Neuron (in vitro differentiated cells): Measurements from ENCODE around the gene NPHP4.
A peak's percentile ranks its signal among the peaks of the same experiment; 100 is the strongest.
"Not testable (repeated sequence)": the region's sequence is repeated elsewhere in the genome, so short reads cannot be mapped to it uniquely, and the experiment has no call there.

Experiments
- H2AFZ ChIP-seq: one replicate; pipeline ENCODE4 v1.6.1; 2013; ENCODE audit warnings: low read depth, mild to moderate bottlenecking, inconsistent platforms, low read length, moderate library complexity
- H3K27me3 ChIP-seq: one replicate; pipeline ENCODE4 v1.6.1; 2013; ENCODE audit warnings: low read length; ENCODE audit not compliant: insufficient read depth
- H3K36me3 ChIP-seq: one replicate; pipeline ENCODE4 v1.6.1; 2013; ENCODE audit warnings: low read length; ENCODE audit not compliant: insufficient read depth
- H3K4me1 ChIP-seq: one replicate; pipeline ENCODE4 v1.6.1; 2013; ENCODE audit warnings: low read length; ENCODE audit not compliant: insufficient read depth
- H3K4me3 ChIP-seq: 2 replicates; pipeline ENCODE4 v1.5.1; 2013; ENCODE audit warnings: mild to moderate bottlenecking, low read length, moderate library complexity
- H3K9me3 ChIP-seq: one replicate; pipeline ENCODE4 v1.6.1; 2013; ENCODE audit warnings: low read length

NPHP4 gene

GRCh38 chr1:5903031-5903430, 89.2 kb downstream of the NPHP4 start:
- Histone ChIP-seq H3K36me3 (peaks cover 40% of the 10 kb centered on the region), H3K4me3 (no peak overlapping the region), H3K9me3 (no peaks in the 10 kb centered on the region), H3K4me1 (no peaks in the 10 kb centered on the region), H3K27me3 (no peaks in the 10 kb centered on the region), H2AFZ (no peak overlapping the region)

GRCh38 chr1:5901841-5902240, 90.4 kb downstream of the NPHP4 start:
- Histone ChIP-seq H2AFZ (no peak overlapping the region), H3K4me1 (peaks cover 7% of the 10 kb centered on the region), H3K9me3 (no peaks in the 10 kb centered on the region), H3K27me3 (no peaks in the 10 kb centered on the region), H3K4me3 (no peak overlapping the region), H3K36me3 (peaks cover 36% of the 10 kb centered on the region)

- Histone ChIP-seq H3K9me3 (no peaks in the 10 kb centered on the region), H2AFZ (no peak overlapping the region), H3K36me3 (peaks cover 35% of the 10 kb centered on the region), H3K4me1 (peaks cover 14% of the 10 kb centered on the region), H3K27me3 (no peaks in the 10 kb centered on the region), H3K4me3 (no peak overlapping the region)
Measured at GRCh38 chr1:5901150-5901549, 91.1 kb downstream of the NPHP4 start.

GRCh38 chr1:5898266-5898665, 94.0 kb downstream of the NPHP4 start:
- H3K36me3 ChIP-seq = peaks cover 8% of the 10 kb centered on the region
- H3K4me1 ChIP-seq = peaks cover 19% of the 10 kb centered on the region
- peaks cover 1% of the 10 kb centered on the region for H3K9me3 ChIP-seq
- no peak overlapping the region for H2AFZ ChIP-seq
- no peak overlapping the region for H3K4me3 ChIP-seq
- no peaks in the 10 kb centered on the region for H3K27me3 ChIP-seq

GRCh38 chr1:5896706-5897660, 95.2 kb downstream of the NPHP4 start:
- H3K36me3 ChIP-seq = peaks cover 4% of the 10 kb centered on the region
- H2AFZ ChIP-seq = peak overlapping the region; percentile 23
- H3K4me3 ChIP-seq = no peak overlapping the region

GRCh38 chr1:5895446-5896406, 96.5 kb downstream of the NPHP4 start:
- H3K9me3 ChIP-seq = peaks cover 1% of the 10 kb centered on the region
- H3K4me1 ChIP-seq = peaks cover 19% of the 10 kb centered on the region
- H3K4me3 ChIP-seq = no peak overlapping the region
- peaks cover 3% of the 10 kb centered on the region for H3K36me3 ChIP-seq
- H3K27me3 ChIP-seq = no peaks in the 10 kb centered on the region
- H2AFZ ChIP-seq = no peak overlapping the region

More at GRCh38 chr1:5896706-5897660, 95.2 kb downstream of the NPHP4 start:
- Histone ChIP-seq H3K4me1 (peaks cover 19% of the 10 kb centered on the region), H3K27me3 (no peaks in the 10 kb centered on the region), H3K9me3 (peaks cover 1% of the 10 kb centered on the region)

- H3K27me3 ChIP-seq, H3K36me3 ChIP-seq, H3K9me3 ChIP-seq, H3K4me3 ChIP-seq, H2AFZ ChIP-seq: not testable (repeated sequence)
- H3K4me1 ChIP-seq = peaks cover 19% of the 10 kb centered on the region
Measured at GRCh38 chr1:5893699-5894278, 98.4 kb downstream of the NPHP4 start.

GRCh38 chr1:5892329-5892728, 99.9 kb downstream of the NPHP4 start:
- H3K4me1 ChIP-seq = peaks cover 17% of the 10 kb centered on the region
- H3K4me3 ChIP-seq = no peak overlapping the region
- peaks cover 1% of the 10 kb centered on the region for H3K9me3 ChIP-seq
- H3K27me3 ChIP-seq = no peaks in the 10 kb centered on the region
- H3K36me3 ChIP-seq = peaks cover 2% of the 10 kb centered on the region
- no peak overlapping the region for H2AFZ ChIP-seq

- no peak overlapping the region for H3K4me3 ChIP-seq
Measured at GRCh38 chr1:5891736-5892135, 100.5 kb downstream of the NPHP4 start.

GRCh38 chr1:5891137-5891536, 101.1 kb downstream of the NPHP4 start:
- no peak overlapping the region for H3K4me3 ChIP-seq
- H3K4me1 ChIP-seq = peaks cover 5% of the 10 kb centered on the region
- peaks cover 1% of the 10 kb centered on the region for H3K9me3 ChIP-seq

More at GRCh38 chr1:5891736-5892135, 100.5 kb downstream of the NPHP4 start:
- Histone ChIP-seq H3K4me1 (peaks cover 11% of the 10 kb centered on the region), H3K27me3 (no peaks in the 10 kb centered on the region), H3K9me3 (peaks cover 1% of the 10 kb centered on the region), H2AFZ (no peak overlapping the region), H3K36me3 (peaks cover 2% of the 10 kb centered on the region)

GRCh38 chr1:5890346-5891106, 101.7 kb downstream of the NPHP4 start:
- Histone ChIP-seq H3K27me3 (no peaks in the 10 kb centered on the region), H3K36me3 (peaks cover 4% of the 10 kb centered on the region), H3K4me1 (no peaks in the 10 kb centered on the region), H3K4me3 (no peak overlapping the region), H2AFZ (no peak overlapping the region), H3K9me3 (peaks cover 1% of the 10 kb centered on the region)

More at GRCh38 chr1:5891137-5891536, 101.1 kb downstream of the NPHP4 start:
- no peak overlapping the region for H2AFZ ChIP-seq
- no peaks in the 10 kb centered on the region for H3K27me3 ChIP-seq
- H3K36me3 ChIP-seq = peaks cover 2% of the 10 kb centered on the region

GRCh38 chr1:5889901-5890300, 102.3 kb downstream of the NPHP4 start:
- H3K27me3 ChIP-seq = no peaks in the 10 kb centered on the region
- H3K36me3 ChIP-seq = peaks cover 7% of the 10 kb centered on the region
- no peak overlapping the region for H2AFZ ChIP-seq
- no peak overlapping the region for H3K4me3 ChIP-seq
- peaks cover 1% of the 10 kb centered on the region for H3K9me3 ChIP-seq
- H3K4me1 ChIP-seq = no peaks in the 10 kb centered on the region
